Measurements from ENCODE around the gene RAB11FIP5.

The RAB11FIP5 gene

DNA sequence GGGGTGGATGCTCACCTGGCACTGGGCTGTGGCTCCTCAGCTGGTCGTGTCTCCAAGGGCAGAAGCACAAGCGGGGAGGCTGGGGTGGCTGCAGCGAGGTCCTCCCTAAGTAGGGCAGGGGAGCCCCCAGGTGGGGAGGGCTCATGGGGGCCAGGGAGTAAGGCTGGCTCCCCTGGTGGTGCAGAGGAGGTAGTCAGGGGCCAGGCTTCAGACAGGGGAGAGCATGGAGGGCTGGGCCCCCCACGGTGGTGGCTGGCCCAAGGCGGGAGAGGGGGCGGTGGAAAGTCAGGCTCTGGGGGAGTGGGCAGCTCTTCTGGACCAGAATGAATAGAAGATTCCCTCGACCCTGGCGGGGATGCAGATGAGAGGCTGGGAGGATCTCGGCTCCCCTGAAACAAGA, 33.1 kb downstream of the RAB11FIP5 start:
- TF ChIP-seq POLR2A (IDR thresholded peaks at IDR 0.05; ENCODE audit: extremely low read depth, insufficient read length) (no peak), MYC (IDR thresholded peaks at IDR 0.05; ENCODE audit: low read depth, low read length) (no peak)
- TF ChIP-seq, protein P1, sequence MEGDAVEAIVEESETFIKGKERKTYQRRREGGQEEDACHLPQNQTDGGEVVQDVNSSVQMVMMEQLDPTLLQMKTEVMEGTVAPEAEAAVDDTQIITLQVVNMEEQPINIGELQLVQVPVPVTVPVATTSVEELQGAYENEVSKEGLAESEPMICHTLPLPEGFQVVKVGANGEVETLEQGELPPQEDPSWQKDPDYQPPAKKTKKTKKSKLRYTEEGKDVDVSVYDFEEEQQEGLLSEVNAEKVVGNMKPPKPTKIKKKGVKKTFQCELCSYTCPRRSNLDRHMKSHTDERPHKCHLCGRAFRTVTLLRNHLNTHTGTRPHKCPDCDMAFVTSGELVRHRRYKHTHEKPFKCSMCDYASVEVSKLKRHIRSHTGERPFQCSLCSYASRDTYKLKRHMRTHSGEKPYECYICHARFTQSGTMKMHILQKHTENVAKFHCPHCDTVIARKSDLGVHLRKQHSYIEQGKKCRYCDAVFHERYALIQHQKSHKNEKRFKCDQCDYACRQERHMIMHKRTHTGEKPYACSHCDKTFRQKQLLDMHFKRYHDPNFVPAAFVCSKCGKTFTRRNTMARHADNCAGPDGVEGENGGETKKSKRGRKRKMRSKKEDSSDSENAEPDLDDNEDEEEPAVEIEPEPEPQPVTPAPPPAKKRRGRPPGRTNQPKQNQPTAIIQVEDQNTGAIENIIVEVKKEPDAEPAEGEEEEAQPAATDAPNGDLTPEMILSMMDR (IDR thresholded peaks at IDR 0.05; ENCODE audit: low read depth, low read length): no peak
- TF ChIP-seq, protein P2, sequence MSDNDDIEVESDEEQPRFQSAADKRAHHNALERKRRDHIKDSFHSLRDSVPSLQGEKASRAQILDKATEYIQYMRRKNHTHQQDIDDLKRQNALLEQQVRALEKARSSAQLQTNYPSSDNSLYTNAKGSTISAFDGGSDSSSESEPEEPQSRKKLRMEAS (IDR thresholded peaks at IDR 0.05; ENCODE audit: low read depth, low read length): no peak

DNA sequence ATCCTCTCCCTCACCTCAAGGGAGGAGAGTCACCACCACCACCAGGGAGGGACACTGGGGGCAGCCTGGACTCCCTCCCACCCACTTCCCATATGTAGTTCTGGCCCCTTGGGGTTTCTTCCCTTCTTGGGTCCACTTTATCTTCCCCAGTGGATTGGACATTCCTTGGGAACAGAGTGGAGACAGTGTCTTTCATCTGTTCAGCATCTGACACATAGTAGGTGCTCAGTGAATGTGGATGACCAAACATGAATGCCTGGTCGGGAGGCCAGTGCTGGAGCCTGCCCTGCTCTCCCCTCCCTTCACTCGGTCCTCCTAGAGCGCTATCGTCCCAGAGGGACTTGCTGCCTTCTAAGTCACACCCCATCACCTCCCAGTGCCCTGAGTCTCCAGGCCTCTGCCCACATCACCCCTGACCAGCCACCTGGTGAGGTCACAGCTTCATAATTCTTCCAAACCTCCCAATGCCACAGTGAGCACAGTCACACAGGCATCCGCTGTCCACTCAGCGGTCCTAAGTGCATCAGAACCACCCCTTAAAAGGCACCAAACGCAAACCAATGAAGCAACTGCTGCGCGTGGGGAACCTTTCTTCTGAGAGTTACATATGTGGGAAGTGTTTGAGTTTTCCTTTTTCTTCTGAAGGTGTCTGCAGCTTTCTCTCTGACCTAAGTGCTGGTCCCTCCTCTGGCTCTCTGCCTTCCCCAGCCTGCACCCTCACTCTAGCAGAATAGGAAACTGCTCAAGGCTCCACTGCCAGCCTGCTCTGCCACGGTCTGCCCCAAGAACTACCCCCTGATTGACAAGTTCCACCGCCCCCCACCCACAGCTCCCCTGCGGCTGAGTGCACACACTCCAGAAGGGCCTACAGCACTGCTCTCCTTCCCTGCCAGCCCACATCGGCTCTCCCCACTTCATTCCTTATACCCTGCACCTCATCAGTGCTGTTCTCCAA, 34.0 kb downstream of the RAB11FIP5 start:
- no peak overlapping the region for H3K4me3 ChIP-seq (ENCODE audit: low read depth, low read length)
- peak; percentile 46 for DNase-seq (ENCODE audit: low read depth)
- TF ChIP-seq, protein P2 (IDR thresholded peaks at IDR 0.05; ENCODE audit: low read depth, low read length): no peak
- TF ChIP-seq, protein P1 (IDR thresholded peaks at IDR 0.05; ENCODE audit: low read depth, low read length): no peak
- TF ChIP-seq MYC (IDR thresholded peaks at IDR 0.05; ENCODE audit: low read depth, low read length) (no peak), POLR2A (IDR thresholded peaks at IDR 0.05; ENCODE audit: extremely low read depth, insufficient read length) (no peak)

More for the DNA sequence above, 33.1 kb downstream of the RAB11FIP5 start:
- H3K4me3 ChIP-seq (ENCODE audit: low read depth, low read length): no peak overlapping the region
- no peak for DNase-seq (ENCODE audit: low read depth)

DNA sequence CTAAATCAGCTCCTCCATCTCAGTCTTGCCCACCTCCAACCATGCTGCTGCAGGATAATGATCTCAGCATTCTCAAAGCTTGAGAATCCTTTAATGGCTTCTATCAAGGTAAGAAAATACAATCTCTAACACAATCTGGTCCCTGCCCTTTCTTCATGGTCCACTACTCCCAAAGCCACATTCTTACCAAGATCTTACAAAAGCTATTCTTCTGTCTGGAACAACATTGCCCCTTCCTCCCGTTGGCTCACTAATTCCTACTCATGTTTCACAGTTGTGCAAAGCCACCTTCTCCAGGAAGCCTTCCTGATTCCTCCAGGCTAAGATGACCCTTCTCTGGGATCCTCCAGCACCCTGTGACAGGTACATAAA, 35.3 kb downstream of the RAB11FIP5 start:
- DNase-seq (ENCODE audit: low read depth): no peak
- H3K4me3 ChIP-seq (ENCODE audit: low read depth, low read length): no peak overlapping the region
- TF ChIP-seq MYC (IDR thresholded peaks at IDR 0.05; ENCODE audit: low read depth, low read length): no peak
- TF ChIP-seq, protein P2 (IDR thresholded peaks at IDR 0.05; ENCODE audit: low read depth, low read length): no peak
- TF ChIP-seq POLR2A (IDR thresholded peaks at IDR 0.05; ENCODE audit: extremely low read depth, insufficient read length): no peak
- TF ChIP-seq, protein P1 (IDR thresholded peaks at IDR 0.05; ENCODE audit: low read depth, low read length): no peak

DNA sequence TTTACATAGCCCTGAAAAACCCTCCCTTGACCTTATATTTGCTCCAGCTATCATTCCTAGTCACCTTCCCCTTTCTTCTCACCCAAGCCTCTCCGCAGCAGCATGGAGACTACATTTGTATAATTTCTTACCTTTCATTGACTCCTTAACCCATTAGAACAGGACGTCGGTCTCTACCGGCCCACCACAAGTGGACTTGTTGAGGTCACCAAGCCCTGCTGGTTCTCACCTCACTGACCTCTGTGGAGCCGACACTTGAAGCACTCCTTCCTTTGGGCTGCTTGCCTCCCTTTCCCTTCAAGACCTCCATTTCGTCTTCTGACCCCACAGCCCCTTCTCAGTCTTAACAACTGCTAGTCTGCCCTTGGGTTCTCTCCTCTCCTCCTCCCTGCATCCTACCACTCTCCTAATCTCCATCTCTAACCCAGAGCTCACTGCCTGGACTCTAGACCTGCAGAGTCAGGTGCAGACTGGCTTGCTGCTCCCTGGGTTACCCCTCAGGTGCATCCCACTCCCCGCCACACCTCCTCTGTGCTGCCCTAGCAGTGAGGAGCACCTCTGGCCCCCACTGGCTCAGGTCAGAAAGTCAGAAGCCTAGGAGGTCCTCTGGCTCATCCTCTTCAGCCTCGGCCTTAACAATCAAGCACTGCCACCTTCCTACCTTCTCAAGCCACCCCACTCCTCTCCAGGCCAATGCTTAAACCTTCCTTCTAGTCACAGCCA, 35.9 kb downstream of the RAB11FIP5 start:
- DNase-seq (ENCODE audit: low read depth): no peak
- no peak overlapping the region for H3K4me3 ChIP-seq (ENCODE audit: low read depth, low read length)
- TF ChIP-seq, protein P1 (IDR thresholded peaks at IDR 0.05; ENCODE audit: low read depth, low read length): no peak
- TF ChIP-seq, protein P2 (IDR thresholded peaks at IDR 0.05; ENCODE audit: low read depth, low read length): no peak
- TF ChIP-seq MYC (IDR thresholded peaks at IDR 0.05; ENCODE audit: low read depth, low read length): no peak
- no peak for TF ChIP-seq POLR2A (IDR thresholded peaks at IDR 0.05; ENCODE audit: extremely low read depth, insufficient read length)

DNA sequence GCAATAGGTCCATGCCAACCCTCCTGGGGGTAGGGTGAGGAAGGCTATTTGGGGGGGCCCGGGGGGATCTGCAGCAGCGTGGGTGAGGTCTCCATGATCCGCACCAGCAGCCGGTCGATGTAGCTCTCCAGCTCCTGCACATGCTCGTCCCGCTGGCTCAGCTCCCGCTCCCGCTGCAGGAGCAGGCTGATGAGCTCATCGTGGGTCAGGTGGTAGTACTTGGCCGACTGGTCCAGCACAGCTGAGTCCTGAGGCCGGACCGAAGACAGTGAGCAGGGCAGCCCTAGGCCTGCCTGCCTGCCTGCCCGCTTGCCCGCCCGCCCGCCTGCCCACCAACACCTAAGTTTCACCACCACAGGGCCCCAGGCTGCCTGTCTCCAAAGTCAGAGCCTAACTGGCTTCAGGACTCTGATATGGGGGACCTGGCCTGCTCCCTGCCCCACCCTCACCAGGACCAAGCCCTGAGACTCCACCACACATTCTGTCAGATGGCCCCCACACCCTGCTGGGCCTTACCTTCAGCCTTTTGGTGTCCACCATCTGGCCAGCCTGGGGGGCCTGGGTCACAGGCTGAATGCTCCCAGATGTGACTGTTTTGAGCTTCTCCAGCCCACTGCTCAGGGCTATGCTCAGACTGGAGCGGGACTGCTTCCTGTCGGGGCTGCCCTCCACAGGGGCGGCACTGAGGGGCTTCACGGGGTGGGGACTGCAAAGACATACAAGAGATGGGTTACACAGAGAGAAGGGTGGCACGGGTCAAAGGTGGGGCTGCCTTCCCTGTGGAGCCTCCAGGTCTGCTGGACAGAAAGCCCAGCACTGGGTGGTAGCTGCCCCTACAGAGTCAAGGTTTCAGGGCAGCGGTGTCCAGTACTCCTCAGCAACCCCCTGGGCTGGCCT, 37.0 kb downstream of the RAB11FIP5 start:
- TF ChIP-seq, protein P1 (IDR thresholded peaks at IDR 0.05; ENCODE audit: low read depth, low read length): no peak
- no peak for TF ChIP-seq MYC (IDR thresholded peaks at IDR 0.05; ENCODE audit: low read depth, low read length)
- TF ChIP-seq, protein P2 (IDR thresholded peaks at IDR 0.05; ENCODE audit: low read depth, low read length): no peak
- TF ChIP-seq POLR2A (IDR thresholded peaks at IDR 0.05; ENCODE audit: extremely low read depth, insufficient read length): no peak
- no peak overlapping the region for H3K4me3 ChIP-seq (ENCODE audit: low read depth, low read length)
- DNase-seq (ENCODE audit: low read depth): no peak

All from NB4 (cell line).